Breast epithelium (tissue), 4 donors: Measurements from ENCODE around the gene PPP1R12B. TPM values are rescaled to one million over a fixed set of nuclear protein-coding genes. Genes with fewer than 3 reads are reported as not detected.
A peak's percentile ranks its signal among the peaks of the same experiment; 100 is the strongest.

Experiments used
- DNase-seq, 2 donors: peaks; one replicate each; pipeline ENCODE4 v3.0.0-alpha.2; 2019; ENCODE audit warnings: low spot score in 2 of 2
- H3K27ac ChIP-seq, 2 donors: fragments of 200-600 bp; sonication (generic) in 1 of 2; one replicate each; pipeline ENCODE4 v1.5.1; 2016 to 2019; ENCODE audit warnings: mild to moderate bottlenecking in 1 of 2
- H3K27me3 ChIP-seq, 2 donors: fragments of 200-600 bp; sonication (generic) in 1 of 2; one replicate each; pipeline versions ENCODE4 v1.5.1 to v1.6.0; 2017 to 2019; ENCODE audit warnings: control low read depth in 1 of 2, mild to moderate bottlenecking in 1 of 2
- H3K36me3 ChIP-seq: fragments of 200-600 bp; one replicate; pipeline ENCODE4 v1.5.1; 2019
- H3K4me1 ChIP-seq, 2 donors: fragments of 200-600 bp; sonication (generic); one replicate each; pipeline ENCODE4 v1.5.1; 2016 to 2019; ENCODE audit warnings: control low read depth in 1 of 2
- H3K4me3 ChIP-seq, 3 donors: fragments of 200-600 bp; sonication (generic); 1 replicate in 2 of 3; 2 replicates in 1 of 3; pipeline ENCODE4 v1.5.1; 2016 to 2019; ENCODE audit warnings: mild to moderate bottlenecking in 3 of 3, moderate library complexity in 2 of 3
- H3K9me3 ChIP-seq, 2 donors: fragments of 200-600 bp; sonication (generic) in 1 of 2; one replicate each; pipeline ENCODE4 v1.5.1; 2016 to 2019; ENCODE audit warnings: control low read depth in 1 of 2
- POLR2A ChIP-seq: fragments of 450-650 bp; IDR thresholded peaks from one replicate; pipeline ENCODE4 v1.6.1; 2016; ENCODE audit warnings: antibody characterized with exemption, mild to moderate bottlenecking, moderate library complexity
- POLR2AphosphoS5 ChIP-seq, 3 donors: sonication (generic); formaldehyde crosslinking; IDR thresholded peaks; one replicate each; pipeline ENCODE4 v1.6.1; 2017; ENCODE audit warnings: antibody characterized with exemption in 3 of 3
- intact Hi-C: fragments of 100-400 bp; cut with DNase I; formaldehyde crosslinking; loops from one replicate; pipeline ENCODE4 v1.15.1; 2023; ENCODE audit warnings: low total_unique reads
- total RNA-seq, 3 donors: library from RNA; depleted of rRNA; stranded (reverse); fragments of >200 nt; gene quantifications; one replicate each; pipeline ENCODE4 v1.1.0, GENCODE V29; 2016
- TF ChIP-seq, protein P1 (sequence below), 3 donors: fragments of 450-650 bp; IDR thresholded peaks; one replicate each; pipeline ENCODE4 v1.5.1; 2016 to 2017; ENCODE audit warnings: antibody characterized with exemption in 3 of 3, mild to moderate bottlenecking in 3 of 3, moderate library complexity in 3 of 3

The PPP1R12B gene
- total RNA-seq, 3 donors from 2014 or later = 76.4 to 123 (median 90.7) TPM

DNA sequence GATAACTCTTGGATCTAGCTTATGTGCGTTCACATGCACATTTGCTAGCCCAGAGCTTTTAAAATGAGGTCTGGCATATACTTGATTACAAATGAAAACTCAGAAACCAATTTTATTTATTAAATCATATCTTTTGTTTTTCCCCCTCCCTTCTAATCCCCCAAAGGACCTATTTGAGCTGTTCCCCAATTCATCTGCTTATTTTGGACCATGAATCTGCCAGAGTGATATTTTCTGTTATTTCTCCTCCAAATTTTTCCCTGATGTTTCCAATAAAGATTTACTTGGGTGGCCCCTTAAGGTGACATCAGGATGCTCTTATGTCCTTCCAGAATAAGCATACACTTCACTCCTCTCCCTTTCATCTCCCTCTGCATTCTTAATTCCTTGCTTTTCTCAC, 238.4 kb downstream of the PPP1R12B start:
- peaks cover 11% of the 10 kb centered on the region in 2 donors for H3K4me1 ChIP-seq
- no peak for DNase-seq
- H3K27me3 ChIP-seq = no peaks in the 10 kb centered on the region
- intact Hi-C loops = loop anchor here (10.0 kb wide), 1 partner anchor 1918 kb away; no protein-coding TSS in a partner anchor
- H3K36me3 ChIP-seq = no peaks in the 10 kb centered on the region
- no peak for TF ChIP-seq POLR2AphosphoS5 (IDR thresholded peaks at IDR 0.05)
- no peak for TF ChIP-seq POLR2A
- TF ChIP-seq, protein P1, sequence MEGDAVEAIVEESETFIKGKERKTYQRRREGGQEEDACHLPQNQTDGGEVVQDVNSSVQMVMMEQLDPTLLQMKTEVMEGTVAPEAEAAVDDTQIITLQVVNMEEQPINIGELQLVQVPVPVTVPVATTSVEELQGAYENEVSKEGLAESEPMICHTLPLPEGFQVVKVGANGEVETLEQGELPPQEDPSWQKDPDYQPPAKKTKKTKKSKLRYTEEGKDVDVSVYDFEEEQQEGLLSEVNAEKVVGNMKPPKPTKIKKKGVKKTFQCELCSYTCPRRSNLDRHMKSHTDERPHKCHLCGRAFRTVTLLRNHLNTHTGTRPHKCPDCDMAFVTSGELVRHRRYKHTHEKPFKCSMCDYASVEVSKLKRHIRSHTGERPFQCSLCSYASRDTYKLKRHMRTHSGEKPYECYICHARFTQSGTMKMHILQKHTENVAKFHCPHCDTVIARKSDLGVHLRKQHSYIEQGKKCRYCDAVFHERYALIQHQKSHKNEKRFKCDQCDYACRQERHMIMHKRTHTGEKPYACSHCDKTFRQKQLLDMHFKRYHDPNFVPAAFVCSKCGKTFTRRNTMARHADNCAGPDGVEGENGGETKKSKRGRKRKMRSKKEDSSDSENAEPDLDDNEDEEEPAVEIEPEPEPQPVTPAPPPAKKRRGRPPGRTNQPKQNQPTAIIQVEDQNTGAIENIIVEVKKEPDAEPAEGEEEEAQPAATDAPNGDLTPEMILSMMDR (IDR thresholded peaks at IDR 0.05) = no peak
- H3K4me3 ChIP-seq = no peak overlapping the region
- peak overlapping the region; percentile 95 for H3K27ac ChIP-seq
- no peaks in the 10 kb centered on the region for H3K9me3 ChIP-seq

GRCh38 chr1:202587859-202588485, 239.5 kb downstream of the PPP1R12B start:
- TF ChIP-seq POLR2A (no peak), POLR2AphosphoS5 (IDR thresholded peaks at IDR 0.05) (no peak)
- TF ChIP-seq, protein P1 (IDR thresholded peaks at IDR 0.05) = no peak
- no peaks in the 10 kb centered on the region for H3K36me3 ChIP-seq
- DNase-seq = no peak
- H3K4me3 ChIP-seq = no peak overlapping the region
- H3K4me1 ChIP-seq = peaks cover 11% of the 10 kb centered on the region in 2 donors
- no peaks in the 10 kb centered on the region for H3K27me3 ChIP-seq
- intact Hi-C loops = loop anchor here (10.0 kb wide), 1 partner anchor 1917 kb away; no protein-coding TSS in a partner anchor
- peak overlapping the region; percentile 95 for H3K27ac ChIP-seq
- H3K9me3 ChIP-seq = no peaks in the 10 kb centered on the region

- Histone ChIP-seq H3K27me3 (no peaks in the 10 kb centered on the region), H3K4me3 (no peak overlapping the region), H3K9me3 (no peaks in the 10 kb centered on the region), H3K4me1 (peaks cover 11% of the 10 kb centered on the region in 2 donors), H3K36me3 (no peaks in the 10 kb centered on the region), H3K27ac (peak overlapping the region; percentile 95)
- intact Hi-C loops = loop anchor here (10.0 kb wide), 1 partner anchor 1916 kb away; no protein-coding TSS in a partner anchor
- TF ChIP-seq, protein P1 (IDR thresholded peaks at IDR 0.05) = no peak
- TF ChIP-seq POLR2A (no peak), POLR2AphosphoS5 (IDR thresholded peaks at IDR 0.05) (no peak)
- DNase-seq = no peak
Observed at GRCh38 chr1:202588503-202589189, 240.1 kb downstream of the PPP1R12B start.

DNA sequence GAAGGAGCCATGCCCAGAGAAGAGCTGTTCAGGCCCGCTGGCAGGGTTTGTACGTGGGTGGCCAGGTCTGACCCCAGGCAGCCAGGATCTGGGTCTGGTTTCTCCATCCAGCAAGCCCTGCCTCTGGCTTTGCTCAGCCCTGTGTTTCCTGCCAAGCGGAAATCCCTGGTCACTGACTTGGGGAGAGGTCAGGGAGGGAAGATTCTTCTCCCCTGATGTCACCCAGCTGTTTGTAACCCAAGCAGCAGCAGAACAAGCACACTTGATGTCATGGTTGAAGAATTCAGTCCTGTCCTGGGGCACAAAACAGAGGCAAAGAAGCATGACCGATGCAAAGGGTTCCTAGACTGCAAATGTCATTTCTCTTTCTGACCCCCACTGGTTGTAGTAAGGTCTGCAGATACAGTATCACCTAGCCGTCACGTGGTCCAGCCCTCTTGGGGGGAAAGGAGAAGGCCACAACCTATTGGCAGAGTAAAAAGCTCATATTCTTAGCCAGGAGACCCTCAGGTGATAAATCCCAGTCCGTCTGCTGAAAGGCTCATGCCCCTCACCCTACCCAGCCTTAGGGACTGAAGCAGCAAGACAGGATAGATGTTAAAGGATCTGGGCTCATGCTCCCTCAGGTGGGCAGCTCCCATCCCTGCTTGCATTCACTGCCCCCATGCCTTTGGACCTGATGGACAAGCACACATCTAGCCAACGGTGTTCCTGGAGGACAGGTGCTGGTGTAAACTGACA, 240.9 kb downstream of the PPP1R12B start:
- Histone ChIP-seq H3K4me3 (peak overlapping the region in 1 of 3 donors; percentile 23), H3K4me1 (peaks cover 11% of the 10 kb centered on the region in 2 donors), H3K27ac (peak overlapping the region; percentile 95), H3K9me3 (no peaks in the 10 kb centered on the region), H3K36me3 (no peaks in the 10 kb centered on the region), H3K27me3 (no peaks in the 10 kb centered on the region)
- no peak for TF ChIP-seq POLR2A
- TF ChIP-seq, protein P1 (IDR thresholded peaks at IDR 0.05) = peak in 2 of 3 donors; percentile 33 to 45
- TF ChIP-seq POLR2AphosphoS5 (IDR thresholded peaks at IDR 0.05) = peak; percentile 83 to 96 (median 95)
- intact Hi-C loops = loop anchor here (10.0 kb wide), 1 partner anchor 1915 kb away; no protein-coding TSS in a partner anchor
- DNase-seq = peak; percentile 82 to 96
